Upper lobe of left lung (tissue), 6 donors: ENCODE measurements around the gene SYNE2. TPM values are rescaled to one million over a fixed set of nuclear protein-coding genes. Genes with fewer than 3 reads are reported as not detected.

Experiments used
- ATAC-seq, 2 donors: fragments of 200-7000 bp; cut with Tn5 transposase; one replicate each; pipeline ENCODE4 v1.9.1; 2022; ENCODE audit warnings: mild to moderate bottlenecking in 2 of 2, moderate library complexity in 2 of 2; ENCODE audit not compliant: low FRiP score in 2 of 2
- DNase-seq, 2 donors: peaks; one replicate each; pipeline ENCODE4 v3.0.0-alpha.2; 2019 to 2020
- H3K27ac ChIP-seq, 4 donors: fragments of 200-600 bp; sonication (generic); one replicate each; pipeline ENCODE4 v1.5.1; 2016 to 2019
- H3K27me3 ChIP-seq, 4 donors: fragments of 200-600 bp; sonication (generic); one replicate each; pipeline ENCODE4 v1.5.1; 2017 to 2019
- H3K36me3 ChIP-seq, 4 donors: fragments of 200-600 bp; sonication (generic); one replicate each; pipeline ENCODE4 v1.5.1; 2016 to 2019
- H3K4me1 ChIP-seq, 4 donors: fragments of 200-600 bp; sonication (generic); one replicate each; pipeline ENCODE4 v1.5.1; 2018 to 2019
- H3K4me3 ChIP-seq, 4 donors: fragments of 200-600 bp; sonication (generic); one replicate each; pipeline ENCODE4 v1.5.1; 2017 to 2019; ENCODE audit warnings: mild to moderate bottlenecking in 2 of 4, moderate library complexity in 1 of 4
- H3K9me3 ChIP-seq, 4 donors: fragments of 200-600 bp; sonication (generic); one replicate each; pipeline ENCODE4 v1.5.1; 2018 to 2019
- EP300 ChIP-seq, 4 donors: sonication (generic); formaldehyde crosslinking; IDR thresholded peaks; one replicate each; pipeline ENCODE4 v1.5.1; 2017; ENCODE audit warnings: antibody characterized with exemption in 4 of 4, control low read depth in 2 of 4
- POLR2A ChIP-seq, 4 donors: fragments of 450-650 bp; IDR thresholded peaks; one replicate each; pipeline ENCODE4 v1.5.1; 2016 to 2017; ENCODE audit warnings: antibody characterized with exemption in 4 of 4, mild to moderate bottlenecking in 2 of 4
- POLR2AphosphoS5 ChIP-seq, 2 donors: sonication (generic); formaldehyde crosslinking; IDR thresholded peaks; one replicate each; pipeline ENCODE4 v1.5.1; 2017; ENCODE audit warnings: antibody characterized with exemption in 2 of 2
- WGBS, 2 donors: methylation state at CpG; one replicate each; pipeline ENCODE4 v1.1.5; 2017 to 2018; 5-methylcytosine and 5-hydroxymethylcytosine counted together
- total RNA-seq, 6 donors: library from RNA; depleted of rRNA in 4 of 6; stranded (reverse); fragments of >200 nt in 4 of 6; gene quantifications; one replicate each; pipeline versions ENCODE4 v1.1.0 to v1.2.1, GENCODE V29; 2016 to 2021
- TF ChIP-seq, protein P1 (sequence below), 6 experiments: fragments of 450-650 bp in 4 of 6; fragments of 200-600 bp in 2 of 6; sonication (generic) in 2 of 6; IDR thresholded peaks; one replicate each; pipeline ENCODE4 v1.5.1; 2016 to 2019; ENCODE audit warnings: antibody characterized with exemption in 6 of 6
- donor health status: DM: no; HTN: no; CAD: no; lungs with moderate emphysema.
- donor health status: DM: no; HTN: yes; CAD: no; lungs with severe emphysema.

The SYNE2 gene
- total RNA-seq, 6 donors from 2014 or later, result 75.8 to 439 (median 234) TPM

DNA sequence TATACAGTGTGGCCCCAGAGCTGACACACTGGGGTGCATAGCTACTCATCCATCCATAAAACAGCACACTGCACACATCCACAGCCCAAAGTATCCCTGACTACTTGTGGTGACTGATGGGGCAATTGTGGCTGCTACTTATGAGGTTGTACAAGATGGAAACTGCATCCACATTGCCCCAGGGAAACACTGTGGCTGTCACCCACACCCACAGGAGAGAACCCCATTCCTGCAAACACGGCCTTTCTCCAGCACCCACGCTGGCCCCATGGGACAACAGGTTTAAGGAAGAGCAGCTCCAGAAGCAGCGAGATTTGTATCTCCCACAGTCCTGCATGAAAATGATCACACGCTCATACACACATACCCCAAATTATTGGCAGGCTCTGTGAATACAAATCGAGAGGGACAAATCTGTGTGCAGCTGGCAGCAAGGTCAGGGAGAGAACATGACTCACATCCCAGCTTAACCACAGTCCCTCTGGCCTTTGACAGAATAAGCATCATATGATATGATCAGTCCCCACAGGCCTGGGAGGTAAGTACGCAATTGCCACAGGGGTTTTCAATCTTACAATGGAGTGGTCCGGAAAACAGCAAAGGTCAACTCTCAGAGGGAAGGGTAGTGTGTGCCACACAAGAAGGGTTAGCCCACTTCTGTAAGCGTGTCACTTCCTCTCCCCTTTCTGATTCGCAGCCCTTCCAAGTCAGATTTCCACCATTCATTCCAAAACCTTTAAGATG is 379.5 kb downstream of the SYNE2 start:
- H3K27me3 ChIP-seq, result no peaks in the 10 kb centered on the region
- H3K27ac ChIP-seq, result no peak overlapping the region
- ATAC-seq (peak in 1 of 2 donors; percentile 29), DNase-seq (no peak)
- no peak overlapping the region for H3K4me3 ChIP-seq
- 79 to 86% methylated on average over 7 to 9 of the region's 9 CpGs for WGBS, 2 donors
- no peaks in the 10 kb centered on the region for H3K4me1 ChIP-seq
- TF ChIP-seq EP300 (IDR thresholded peaks at IDR 0.05) (no peak), POLR2A (IDR thresholded peaks at IDR 0.05) (no peak), POLR2AphosphoS5 (IDR thresholded peaks at IDR 0.05) (no peak)
- TF ChIP-seq, protein P1, sequence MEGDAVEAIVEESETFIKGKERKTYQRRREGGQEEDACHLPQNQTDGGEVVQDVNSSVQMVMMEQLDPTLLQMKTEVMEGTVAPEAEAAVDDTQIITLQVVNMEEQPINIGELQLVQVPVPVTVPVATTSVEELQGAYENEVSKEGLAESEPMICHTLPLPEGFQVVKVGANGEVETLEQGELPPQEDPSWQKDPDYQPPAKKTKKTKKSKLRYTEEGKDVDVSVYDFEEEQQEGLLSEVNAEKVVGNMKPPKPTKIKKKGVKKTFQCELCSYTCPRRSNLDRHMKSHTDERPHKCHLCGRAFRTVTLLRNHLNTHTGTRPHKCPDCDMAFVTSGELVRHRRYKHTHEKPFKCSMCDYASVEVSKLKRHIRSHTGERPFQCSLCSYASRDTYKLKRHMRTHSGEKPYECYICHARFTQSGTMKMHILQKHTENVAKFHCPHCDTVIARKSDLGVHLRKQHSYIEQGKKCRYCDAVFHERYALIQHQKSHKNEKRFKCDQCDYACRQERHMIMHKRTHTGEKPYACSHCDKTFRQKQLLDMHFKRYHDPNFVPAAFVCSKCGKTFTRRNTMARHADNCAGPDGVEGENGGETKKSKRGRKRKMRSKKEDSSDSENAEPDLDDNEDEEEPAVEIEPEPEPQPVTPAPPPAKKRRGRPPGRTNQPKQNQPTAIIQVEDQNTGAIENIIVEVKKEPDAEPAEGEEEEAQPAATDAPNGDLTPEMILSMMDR (IDR thresholded peaks at IDR 0.05), result no peak
- no peaks in the 10 kb centered on the region for H3K9me3 ChIP-seq
- peaks cover 0 to 42% (median 24%) of the 10 kb centered on the region in 4 donors for H3K36me3 ChIP-seq

DNA sequence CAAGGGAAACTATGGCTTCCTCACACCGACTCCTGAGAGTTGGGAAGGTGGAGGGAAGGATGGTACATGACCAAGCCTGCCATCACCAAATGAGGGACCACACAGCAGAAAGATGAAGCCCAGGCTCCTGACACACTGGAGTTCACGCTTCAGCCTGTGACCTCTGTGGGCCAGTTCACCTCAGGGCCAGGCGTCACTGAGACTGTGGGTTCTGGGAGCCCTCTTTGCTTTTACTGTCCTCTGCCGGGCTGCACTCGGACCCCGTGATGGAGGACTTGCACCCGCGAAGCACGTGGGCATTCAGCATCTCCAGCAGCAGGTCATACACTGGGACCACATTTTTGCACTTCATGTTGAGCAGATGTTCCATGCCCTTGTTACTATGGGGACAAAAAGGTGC is 380.1 kb downstream of the SYNE2 start:
- WGBS, 2 donors, result 84 to 98% methylated on average over 2 to 9 of the region's 9 CpGs
- Histone ChIP-seq H3K9me3 (no peaks in the 10 kb centered on the region), H3K4me1 (no peaks in the 10 kb centered on the region), H3K36me3 (peaks cover 0 to 35% (median 20%) of the 10 kb centered on the region in 4 donors), H3K27ac (no peak overlapping the region), H3K27me3 (no peaks in the 10 kb centered on the region), H3K4me3 (no peak overlapping the region)
- DNase-seq, result no peak
- TF ChIP-seq EP300 (IDR thresholded peaks at IDR 0.05), result no peak
- TF ChIP-seq, protein P1 (IDR thresholded peaks at IDR 0.05), result no peak
- no peak for TF ChIP-seq POLR2A (IDR thresholded peaks at IDR 0.05)
- TF ChIP-seq POLR2AphosphoS5 (IDR thresholded peaks at IDR 0.05), result no peak
- ATAC-seq, result peak in 1 of 2 donors; percentile 13

- 92 to 95% methylated on average over 4 of the region's 4 CpGs for WGBS, 2 donors
- H3K27ac ChIP-seq, result no peak overlapping the region
- no peak overlapping the region for H3K4me3 ChIP-seq
- TF ChIP-seq EP300 (IDR thresholded peaks at IDR 0.05) (no peak), POLR2A (IDR thresholded peaks at IDR 0.05) (no peak), POLR2AphosphoS5 (IDR thresholded peaks at IDR 0.05) (no peak)
- TF ChIP-seq, protein P1 (IDR thresholded peaks at IDR 0.05), result no peak
- ATAC-seq (no peak), DNase-seq (no peak)
- no peaks in the 10 kb centered on the region for H3K4me1 ChIP-seq
- no peaks in the 10 kb centered on the region for H3K27me3 ChIP-seq
- no peaks in the 10 kb centered on the region for H3K9me3 ChIP-seq
- peaks cover 0 to 28% (median 13%) of the 10 kb centered on the region in 4 donors for H3K36me3 ChIP-seq
Observed at GRCh38 chr14:64233531-64234190, 380.9 kb downstream of the SYNE2 start.

GRCh38 chr14:64234877-64235651 is 382.3 kb downstream of the SYNE2 start:
- ATAC-seq (peak in 1 of 2 donors; percentile 19), DNase-seq (no peak)
- Histone ChIP-seq H3K4me3 (no peak overlapping the region), H3K4me1 (no peaks in the 10 kb centered on the region), H3K27ac (no peak overlapping the region), H3K36me3 (peaks cover 0 to 17% (median 5%) of the 10 kb centered on the region in 4 donors), H3K9me3 (no peaks in the 10 kb centered on the region), H3K27me3 (no peaks in the 10 kb centered on the region)
- 86% methylated on average over 21 to 24 of the region's 24 CpGs for WGBS, 2 donors
- TF ChIP-seq EP300 (IDR thresholded peaks at IDR 0.05) (no peak), POLR2AphosphoS5 (IDR thresholded peaks at IDR 0.05) (no peak), POLR2A (IDR thresholded peaks at IDR 0.05) (no peak)
- TF ChIP-seq, protein P1 (IDR thresholded peaks at IDR 0.05), result no peak
